GM19043 (cell line): ENCODE measurements around the gene EXOC3.

ENCODE experiments used
- ATAC-seq: cut with Tn5 transposase; IDR thresholded peaks from one replicate; pipeline ENCODE4 v1.9.1; 2021; ENCODE audit warnings: low read depth; ENCODE audit not compliant: unreplicated experiment

EXOC3 gene

GRCh38 chr5:453725-454481, 10.9 kb downstream of the EXOC3 start:
- ATAC-seq = no peak

GRCh38 chr5:454936-455335, 12.0 kb downstream of the EXOC3 start:
- no peak for ATAC-seq

GRCh38 chr5:455806-456205, 12.8 kb downstream of the EXOC3 start:
- ATAC-seq = no peak

GRCh38 chr5:456351-457194, 13.6 kb downstream of the EXOC3 start:
- no peak for ATAC-seq

DNA sequence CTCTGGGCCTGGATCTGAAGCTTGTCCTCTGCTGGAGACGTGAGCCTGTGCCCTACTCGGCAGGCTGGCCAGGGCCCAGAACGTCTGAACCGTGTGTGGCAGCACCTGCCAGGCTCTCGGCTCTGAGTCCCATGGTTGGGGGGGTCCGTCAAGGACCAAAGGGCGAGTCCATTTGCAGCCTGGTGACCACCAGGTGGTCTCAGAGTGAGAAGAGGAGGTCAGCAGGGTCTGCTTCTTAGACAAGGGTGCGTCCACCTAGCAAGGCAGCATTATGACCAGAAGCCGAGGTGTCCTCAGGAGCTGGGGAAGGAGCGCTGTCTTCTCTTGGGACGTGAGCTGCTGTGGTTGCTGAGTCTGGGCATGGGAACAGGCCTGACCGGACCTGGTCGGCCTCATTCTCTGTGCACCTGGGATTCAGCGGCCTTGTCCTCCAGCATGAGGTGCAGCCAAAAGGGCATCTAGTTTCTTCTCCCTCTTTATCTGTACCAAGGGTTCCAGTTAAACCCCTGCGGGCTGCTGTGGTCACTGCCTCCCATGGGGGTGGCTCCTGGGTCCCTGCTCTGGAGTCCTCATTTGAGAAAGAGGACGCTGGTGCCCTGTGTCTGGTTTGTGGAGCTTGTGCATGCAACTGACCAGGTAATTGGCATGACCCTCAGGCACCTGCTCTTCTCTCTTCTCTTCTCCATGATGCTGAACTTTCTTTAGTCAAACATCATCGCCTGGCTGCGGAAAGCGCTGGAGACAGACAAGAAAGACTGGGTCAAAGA, 14.4 kb downstream of the EXOC3 start:
- ATAC-seq = no peak

- ATAC-seq = no peak
Observed at GRCh38 chr5:458547-459353, 15.8 kb downstream of the EXOC3 start.

GRCh38 chr5:459562-460272, 16.7 kb downstream of the EXOC3 start:
- ATAC-seq = no peak

DNA sequence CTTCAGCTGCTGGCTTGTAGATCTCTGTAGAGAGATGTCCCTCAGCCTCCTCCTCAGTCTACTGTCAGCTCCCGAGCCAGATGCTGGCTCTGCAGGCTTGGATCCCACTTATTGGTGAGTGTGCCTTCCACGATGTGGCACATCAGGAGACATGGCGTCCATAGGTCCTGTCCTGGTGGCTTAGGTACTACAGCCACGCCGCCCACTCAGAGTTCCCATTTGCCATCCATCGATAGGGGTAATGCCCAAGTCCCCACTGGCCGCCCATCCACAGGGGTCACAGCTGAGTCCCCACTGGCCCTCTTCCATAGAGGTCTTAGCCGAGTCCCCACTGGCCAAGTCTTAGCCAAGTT, 17.3 kb downstream of the EXOC3 start:
- no peak for ATAC-seq

DNA sequence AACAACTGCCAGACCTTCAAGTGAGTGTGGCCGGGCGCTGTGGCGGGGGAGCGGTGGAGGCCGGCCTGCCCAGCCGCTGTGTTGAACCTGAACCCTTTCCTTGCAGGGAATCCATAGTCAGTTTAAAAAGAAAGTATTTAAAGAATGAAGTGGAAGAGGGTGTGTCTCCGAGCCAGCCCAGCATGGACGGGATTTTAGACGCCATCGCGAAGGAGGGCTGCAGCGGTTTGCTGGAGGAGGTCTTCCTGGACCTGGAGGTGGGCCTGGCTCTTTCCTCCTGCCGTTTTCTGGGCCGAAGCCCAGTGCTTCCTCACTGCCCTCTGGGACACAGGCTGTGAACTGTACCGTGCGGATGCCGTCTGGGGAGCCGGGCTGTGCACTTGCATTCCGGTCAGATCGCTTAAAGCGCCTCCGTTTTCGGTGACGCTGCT, 19.1 kb downstream of the EXOC3 start:
- no peak for ATAC-seq

DNA sequence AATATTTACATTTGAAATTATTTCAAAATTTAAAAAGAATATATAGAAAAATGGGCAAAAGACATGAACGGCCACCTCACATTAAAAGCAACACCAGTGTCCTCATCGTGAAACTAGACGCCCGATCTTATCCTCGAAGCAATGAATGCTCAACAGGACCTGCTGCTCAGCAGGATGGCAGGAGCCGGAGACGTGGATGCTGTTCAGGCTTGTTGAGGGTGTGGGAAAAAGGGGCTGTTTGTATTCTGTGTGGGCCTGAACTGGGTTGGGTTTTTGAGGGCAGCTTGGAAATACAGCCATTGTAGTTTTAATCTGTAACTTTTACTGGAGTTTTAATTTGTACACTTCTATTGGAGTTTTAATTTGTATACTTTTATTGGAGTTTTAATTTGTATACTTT, 20.3 kb downstream of the EXOC3 start:
- ATAC-seq = no peak

GRCh38 chr5:463952-464351, 21.0 kb downstream of the EXOC3 start:
- no peak for ATAC-seq

DNA sequence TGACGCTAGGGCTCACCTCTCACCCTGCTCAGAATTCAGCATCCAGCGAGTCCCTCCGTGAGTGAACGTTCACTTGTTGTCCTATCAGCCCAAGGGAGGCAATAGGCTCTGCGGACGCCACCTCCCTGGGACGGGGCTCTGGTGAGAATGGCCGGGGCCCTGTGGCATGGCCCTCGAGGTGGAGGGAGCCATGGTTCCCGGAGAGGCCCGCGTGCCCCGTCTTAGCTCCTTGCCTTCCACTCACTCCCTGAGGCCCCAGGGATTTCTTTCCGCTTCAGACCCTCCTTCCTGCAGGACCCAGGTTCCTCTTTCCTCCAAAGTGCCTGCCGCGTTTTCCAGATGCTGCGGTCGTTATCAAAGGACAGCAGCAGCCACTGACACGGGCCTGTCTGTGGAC, 21.5 kb downstream of the EXOC3 start:
- no peak for ATAC-seq

DNA sequence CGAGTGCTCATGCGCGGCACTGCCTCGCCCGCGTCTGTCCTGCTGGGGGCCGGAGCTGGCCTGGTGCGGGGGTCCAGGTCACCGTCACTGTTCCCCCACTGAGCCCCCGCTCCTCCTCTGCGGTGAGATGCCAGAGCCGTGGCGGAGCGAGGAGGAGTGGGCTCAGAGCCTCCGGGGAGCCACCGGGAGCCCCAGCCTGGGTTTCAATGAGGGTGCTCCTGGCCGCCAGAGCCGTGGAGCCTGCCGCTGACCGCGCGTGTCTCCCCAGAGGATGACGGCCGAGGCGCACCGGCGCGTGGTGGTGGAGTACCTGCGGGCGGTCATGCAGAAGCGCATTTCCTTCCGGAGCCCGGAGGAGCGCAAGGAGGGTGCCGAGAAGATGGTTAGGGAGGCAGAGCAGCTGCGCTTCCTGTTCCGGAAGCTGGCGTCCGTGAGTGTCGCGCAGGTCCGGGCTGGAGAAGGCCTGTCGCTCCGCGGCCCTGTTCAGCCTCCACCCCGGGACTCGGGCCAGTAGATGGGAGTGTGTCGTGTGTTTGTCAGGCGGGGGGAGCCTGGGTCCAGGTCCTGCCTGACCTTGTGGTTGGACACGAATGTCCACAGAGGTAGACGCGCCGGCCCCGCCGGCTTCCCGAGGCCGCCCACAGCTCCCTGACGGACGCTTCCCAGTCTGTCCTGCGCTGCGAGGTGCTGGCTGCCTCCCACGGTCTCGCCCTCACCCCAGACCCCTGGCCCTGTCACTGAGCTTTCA, 22.0 kb downstream of the EXOC3 start:
- ATAC-seq = no peak

DNA sequence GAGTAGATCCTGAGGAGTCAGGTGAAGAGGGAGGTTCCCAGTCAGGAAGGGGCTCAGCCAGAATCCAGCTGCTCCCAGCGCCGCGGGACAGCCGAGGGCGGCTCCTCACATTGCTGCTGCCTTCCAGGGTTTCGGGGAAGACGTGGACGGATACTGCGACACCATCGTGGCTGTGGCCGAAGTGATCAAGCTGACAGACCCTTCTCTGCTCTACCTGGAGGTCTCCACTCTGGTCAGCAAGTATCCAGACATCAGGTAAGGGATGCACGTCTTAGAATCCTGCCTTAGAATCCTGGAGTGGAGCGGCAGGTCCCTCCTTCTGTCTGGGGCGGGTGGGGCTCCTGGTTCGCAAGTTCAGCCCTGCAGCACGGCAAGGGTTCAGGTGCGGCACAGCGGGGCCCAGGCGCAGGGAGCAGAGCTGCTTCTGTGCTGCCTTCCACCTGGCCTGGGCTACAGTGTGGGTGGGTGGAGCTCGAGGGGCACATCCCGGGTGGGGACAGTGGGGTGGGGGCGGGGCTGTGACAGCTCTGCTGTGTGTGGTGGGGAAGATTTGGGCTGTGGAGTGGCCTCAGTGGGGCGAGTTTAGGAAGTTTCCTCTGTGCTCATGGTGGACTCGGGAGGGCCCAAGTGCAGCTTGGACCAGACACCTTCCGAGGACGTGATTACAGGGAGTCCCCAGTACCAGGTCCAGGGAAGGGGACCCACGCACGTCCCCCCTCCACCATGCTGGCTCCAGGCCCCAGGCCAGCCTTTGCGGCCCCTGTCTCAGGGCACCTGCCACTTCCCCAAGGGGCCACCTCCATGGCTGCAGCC, 22.8 kb downstream of the EXOC3 start:
- no peak for ATAC-seq

DNA sequence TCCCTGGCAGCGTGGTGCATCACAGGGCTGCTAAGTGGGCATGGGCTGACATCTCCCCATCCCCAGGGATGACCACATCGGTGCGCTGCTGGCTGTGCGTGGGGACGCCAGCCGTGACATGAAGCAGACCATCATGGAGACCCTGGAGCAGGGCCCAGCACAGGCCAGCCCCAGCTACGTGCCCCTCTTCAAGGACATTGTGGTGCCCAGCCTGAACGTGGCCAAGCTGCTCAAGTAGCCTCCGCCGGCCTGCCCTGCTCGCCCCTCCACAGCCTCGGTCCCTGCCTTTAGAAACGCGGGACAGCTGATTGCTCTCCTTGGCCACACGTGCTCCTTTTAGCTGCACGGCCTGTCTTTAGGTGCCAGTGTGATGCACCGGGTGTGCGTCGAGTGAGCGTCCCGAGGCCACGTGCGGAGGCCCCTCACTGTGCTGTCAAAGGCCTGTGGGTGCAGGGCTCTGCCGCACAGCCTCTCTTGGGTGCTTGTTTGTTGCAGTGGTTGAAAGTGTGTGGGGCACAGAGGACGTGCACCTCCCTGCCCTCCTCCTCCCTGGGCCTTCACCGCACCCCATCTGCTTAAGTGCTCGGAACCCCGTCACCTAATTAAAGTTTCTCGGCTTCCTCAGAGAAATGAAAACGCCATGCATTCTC, 23.8 kb downstream of the EXOC3 start:
- no peak for ATAC-seq

DNA sequence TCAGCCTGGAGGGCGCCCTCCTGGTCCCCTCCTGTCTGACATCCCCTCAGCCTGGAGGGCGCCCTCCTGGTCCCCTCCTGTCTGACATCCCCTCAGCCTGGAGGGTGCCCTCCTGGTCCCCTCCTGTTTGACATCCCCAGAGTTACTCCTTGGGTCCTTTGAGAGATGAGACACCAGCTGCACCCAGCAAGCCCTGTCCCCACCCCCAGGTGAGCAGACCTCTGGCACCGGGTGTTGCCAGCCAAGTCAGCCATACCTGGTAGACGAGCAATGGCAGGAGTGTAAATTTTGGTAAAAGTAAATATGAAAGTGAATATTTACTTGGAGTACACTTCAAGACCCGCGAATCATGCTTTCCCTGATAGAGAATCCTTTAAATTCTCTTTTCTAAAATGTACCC, 25.4 kb downstream of the EXOC3 start:
- ATAC-seq = no peak

GRCh38 chr5:469752-470483, 26.9 kb downstream of the EXOC3 start:
- ATAC-seq = no peak
